Activated T-cell treated with anti-CD3 and anti-CD28 coated beads, Interleukin-2, amount 50 U/mL, for 72 hours (primary cell): ENCODE measurements around the gene TOP3A. TPM values are rescaled to one million over a fixed set of nuclear protein-coding genes. Genes with fewer than 3 reads are reported as not detected.
"Not testable (repeated sequence)": the region's sequence is repeated elsewhere in the genome, so short reads cannot be mapped to it uniquely, and the experiment has no call there.

ENCODE experiments used
- ATAC-seq, 2 donors: fragments of 150-1000 bp; cut with Tn5 transposase; replicated peaks in 1 of 2; 2 replicates each; pipeline ENCODE4 v1.10.0; 2021; ENCODE audit warnings: moderate library complexity in 2 of 2, mild to moderate bottlenecking in 1 of 2
- DNase-seq, 2 donors: peaks; one replicate each; pipeline ENCODE4 v3.0.0; 2021 to 2022; ENCODE audit warnings: mixed read lengths in 1 of 2
- H3K27ac Mint-ChIP-seq: one replicate; pipeline ENCODE4 v1.8.0; 2022; ENCODE audit warnings: mild to moderate bottlenecking, moderate library complexity, mixed read lengths
- H3K27me3 Mint-ChIP-seq: one replicate; pipeline ENCODE4 v1.8.0; 2022; ENCODE audit warnings: low read depth, mixed read lengths
- H3K36me3 Mint-ChIP-seq, 2 donors: one replicate each; pipeline ENCODE4 v1.8.0; 2022; ENCODE audit warnings: mixed read lengths in 2 of 2, mild to moderate bottlenecking in 1 of 2; ENCODE audit not compliant: insufficient read depth in 2 of 2
- H3K4me1 Mint-ChIP-seq: one replicate; pipeline ENCODE4 v1.8.0; 2022; ENCODE audit warnings: low read depth, mixed read lengths
- H3K4me3 Mint-ChIP-seq, 2 donors: one replicate each; pipeline ENCODE4 v1.8.0; 2022; ENCODE audit warnings: mild to moderate bottlenecking in 2 of 2, mixed read lengths in 2 of 2, moderate library complexity in 2 of 2
- H3K9me3 Mint-ChIP-seq, 2 donors: one replicate each; pipeline ENCODE4 v1.8.0; 2022; ENCODE audit warnings: mixed read lengths in 2 of 2
- total RNA-seq, 2 donors: library from RNA; stranded (reverse); gene quantifications; one replicate each; pipeline ENCODE4 v1.2.3, GENCODE V29; 2022

Gene TOP3A
- total RNA-seq, 2 donors from 2014 or later, result 72.0 to 90.6 TPM

GRCh38 chr17:18318771-18319450 lies 4.1 kb upstream of the TOP3A start:
- peak overlapping the region in 1 of 2 donors; percentile 20 for H3K4me3 Mint-ChIP-seq
- ATAC-seq (no peak), DNase-seq (no peak)
- no peak overlapping the region for H3K27ac Mint-ChIP-seq
- peaks cover 62% of the 10 kb centered on the region for H3K4me1 Mint-ChIP-seq
- H3K27me3 Mint-ChIP-seq, result no peaks in the 10 kb centered on the region
- H3K9me3 Mint-ChIP-seq, result no peaks in the 10 kb centered on the region
- peaks cover 4 to 6% of the 10 kb centered on the region in 2 donors for H3K36me3 Mint-ChIP-seq

DNA sequence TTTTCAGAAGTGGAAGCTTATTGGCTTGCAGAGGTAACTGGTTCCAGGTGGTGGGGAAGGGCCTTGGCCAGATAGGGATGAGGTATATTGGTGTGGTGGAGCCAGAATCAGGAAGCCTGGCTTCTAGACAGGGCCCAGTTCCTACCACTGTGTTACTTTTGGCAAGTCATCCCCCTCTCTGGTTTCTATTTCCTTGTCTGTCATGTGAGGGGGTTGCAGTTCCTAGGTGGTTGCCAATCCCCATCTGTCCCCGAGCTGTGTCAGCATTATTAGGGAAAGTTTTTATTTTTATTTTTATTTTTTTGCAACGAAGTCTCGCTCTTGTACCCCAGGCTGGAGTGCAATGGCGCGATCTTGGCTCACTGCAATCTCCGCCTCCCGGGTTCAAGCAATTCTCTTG lies 3.3 kb upstream of the TOP3A start:
- Mint-ChIP-seq H3K4me1 (peaks cover 70% of the 10 kb centered on the region), H3K27ac (no peak overlapping the region), H3K4me3 (peak overlapping the region; percentile 44 to 50), H3K27me3 (no peaks in the 10 kb centered on the region), H3K9me3 (no peaks in the 10 kb centered on the region), H3K36me3 (peaks cover 5 to 7% of the 10 kb centered on the region in 2 donors)
- DNase-seq (no peak), ATAC-seq (no peak)

DNA sequence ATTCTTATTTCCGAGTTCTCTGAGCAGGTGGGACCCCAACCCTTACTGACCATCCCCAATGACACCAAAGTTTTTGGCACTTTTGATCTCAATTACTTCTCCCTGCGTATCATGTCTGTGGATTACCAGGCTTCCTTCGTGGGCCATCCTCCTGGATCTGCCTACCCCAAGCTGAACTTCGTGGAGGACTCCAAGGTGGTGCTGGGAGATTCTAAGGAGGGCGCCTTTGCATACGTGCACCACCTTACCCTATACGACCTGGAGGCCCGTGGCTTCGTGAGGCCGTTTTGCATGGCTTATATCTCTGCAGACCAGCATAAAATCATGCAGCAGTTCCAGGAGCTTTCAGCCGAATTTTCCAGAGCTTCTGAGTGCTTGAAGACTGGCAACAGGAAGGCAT lies 1.2 kb upstream of the TOP3A start:
- Mint-ChIP-seq H3K36me3 (peaks cover 8 to 10% of the 10 kb centered on the region in 2 donors), H3K9me3 (no peaks in the 10 kb centered on the region), H3K4me3 (peak overlapping the region; percentile 84 to 97), H3K4me1 (peaks cover 77% of the 10 kb centered on the region), H3K27ac (peak overlapping the region; percentile 91), H3K27me3 (no peaks in the 10 kb centered on the region)
- DNase-seq (no peak), ATAC-seq (no peak)

- H3K4me1 Mint-ChIP-seq, result peaks cover 77% of the 10 kb centered on the region
Measured at GRCh38 chr17:18315562-18315922, 748 bp upstream of the TOP3A start.

DNA sequence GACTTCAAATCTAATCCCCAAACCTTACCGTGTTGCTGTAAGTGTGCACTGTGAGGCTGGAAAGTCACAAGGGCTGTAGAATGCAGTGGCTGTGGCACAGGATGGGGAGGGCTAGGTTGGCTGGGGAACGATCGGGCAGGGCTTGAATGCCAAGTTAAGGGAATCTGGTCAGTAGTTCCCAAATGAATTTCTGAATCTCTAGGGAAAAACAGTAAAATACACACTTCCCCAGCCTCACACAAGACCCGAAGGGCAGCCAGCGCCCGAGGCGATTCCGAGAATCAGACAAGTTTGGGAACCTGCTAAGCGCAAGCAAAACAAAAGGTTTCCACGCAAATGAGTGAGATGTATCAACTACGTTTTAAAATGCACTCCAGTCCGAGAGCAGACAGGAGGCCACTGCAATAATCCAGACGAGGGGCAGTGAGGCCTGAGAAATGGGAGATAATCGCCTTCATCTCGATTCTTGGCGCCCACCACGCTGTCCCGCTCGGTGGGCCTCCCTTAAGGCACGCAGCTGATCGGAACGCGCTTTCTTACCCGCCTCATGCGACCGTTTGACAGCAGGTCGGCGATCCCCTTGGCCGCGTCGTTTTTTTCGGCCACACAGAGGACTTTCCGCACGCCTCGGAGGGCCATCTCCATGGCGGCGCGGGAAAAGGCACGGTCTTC lies 599 bp downstream of the TOP3A start:
- ATAC-seq, result peak in 1 of 2 donors; percentile 3
- DNase-seq, result no peak
- peak overlapping the region; percentile 84 to 97 for H3K4me3 Mint-ChIP-seq
- no peaks in the 10 kb centered on the region for H3K27me3 Mint-ChIP-seq
- peak overlapping the region; percentile 91 for H3K27ac Mint-ChIP-seq
- H3K4me1 Mint-ChIP-seq, result peaks cover 72% of the 10 kb centered on the region
- H3K36me3 Mint-ChIP-seq, result peaks cover 8 to 11% of the 10 kb centered on the region in 2 donors
- no peaks in the 10 kb centered on the region for H3K9me3 Mint-ChIP-seq

More at GRCh38 chr17:18315562-18315922, 748 bp upstream of the TOP3A start:
- H3K27ac Mint-ChIP-seq, result peak overlapping the region; percentile 91
- ATAC-seq (peak; percentile 7 to 11), DNase-seq (no peak)
- H3K9me3 Mint-ChIP-seq, result no peaks in the 10 kb centered on the region
- peaks cover 8 to 10% of the 10 kb centered on the region in 2 donors for H3K36me3 Mint-ChIP-seq
- H3K27me3 Mint-ChIP-seq, result no peaks in the 10 kb centered on the region
- peak overlapping the region; percentile 84 to 97 for H3K4me3 Mint-ChIP-seq

- Mint-ChIP-seq H3K4me3 (no peak overlapping the region), H3K27ac (no peak overlapping the region), H3K9me3 (no peaks in the 10 kb centered on the region), H3K27me3 (no peaks in the 10 kb centered on the region), H3K36me3 (peaks cover 8 to 20% of the 10 kb centered on the region in 2 donors), H3K4me1 (peaks cover 40% of the 10 kb centered on the region)
- no peak for DNase-seq
- ATAC-seq, result no peak
Measured at GRCh38 chr17:18309202-18309601, 5.6 kb downstream of the TOP3A start.

DNA sequence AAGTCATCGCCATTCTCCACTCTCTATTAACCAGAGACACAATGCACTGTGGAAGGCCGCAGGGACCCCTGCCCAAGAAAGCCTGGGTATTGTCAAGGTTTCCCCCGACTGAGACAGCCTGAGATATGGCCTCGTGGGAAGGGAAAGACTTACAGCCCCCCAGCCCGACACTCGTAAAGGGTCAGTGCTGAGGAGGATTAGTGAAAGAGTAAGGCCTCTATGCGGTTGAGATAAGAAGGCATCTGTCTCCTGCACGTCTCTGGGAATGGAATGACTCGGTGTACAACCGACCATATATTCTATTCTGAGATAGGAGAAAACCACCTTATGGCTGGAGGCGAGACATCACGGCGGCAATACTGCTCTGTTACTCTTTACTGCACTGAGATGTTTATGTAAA lies 11.6 kb downstream of the TOP3A start:
- not testable (repeated sequence) for H3K4me3 Mint-ChIP-seq, H3K27ac Mint-ChIP-seq, DNase-seq, ATAC-seq, H3K27me3 Mint-ChIP-seq, H3K9me3 Mint-ChIP-seq, H3K4me1 Mint-ChIP-seq
- peaks cover 8 to 27% of the 10 kb centered on the region in 2 donors for H3K36me3 Mint-ChIP-seq

DNA sequence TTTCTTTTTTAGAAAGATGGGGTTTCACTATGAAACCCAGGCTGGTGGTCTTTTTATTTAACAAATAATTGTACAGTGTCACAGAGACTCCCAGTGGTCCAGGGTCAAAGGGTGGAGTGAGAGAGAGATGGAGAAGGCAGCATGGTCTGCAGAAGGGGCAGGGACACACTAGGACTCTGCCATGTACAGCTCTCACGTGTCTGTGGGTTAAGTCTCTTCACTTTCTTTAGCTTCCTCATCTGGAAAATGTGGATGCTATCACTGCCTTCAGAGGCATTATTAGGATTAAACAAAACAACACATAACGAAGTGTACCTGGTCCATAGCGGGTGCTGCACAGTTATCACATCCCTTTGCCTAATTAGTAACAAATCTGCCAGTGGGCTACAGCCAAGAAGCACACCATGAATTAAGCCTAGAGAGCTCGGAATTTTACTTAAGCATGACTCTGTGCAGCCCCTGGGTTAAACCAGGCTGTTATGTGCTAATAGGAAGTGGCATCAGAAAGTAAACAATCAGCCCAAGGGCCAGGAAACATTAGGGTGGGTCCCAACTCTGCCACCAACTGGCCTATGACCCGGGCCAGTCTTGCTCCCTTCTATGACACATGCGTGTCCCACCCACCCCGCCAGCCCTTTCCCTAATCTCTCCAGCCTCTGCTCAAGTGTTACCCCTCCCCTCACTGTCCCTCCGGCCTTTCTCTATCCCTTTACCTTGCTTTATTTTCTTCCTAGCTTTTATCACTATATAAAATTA lies 13.9 kb downstream of the TOP3A start:
- DNase-seq (no peak), ATAC-seq (no peak)
- no peak overlapping the region for H3K4me3 Mint-ChIP-seq
- H3K4me1 Mint-ChIP-seq, result no peaks in the 10 kb centered on the region
- H3K27me3 Mint-ChIP-seq, result no peaks in the 10 kb centered on the region
- no peaks in the 10 kb centered on the region for H3K9me3 Mint-ChIP-seq
- H3K27ac Mint-ChIP-seq, result no peak overlapping the region
- peaks cover 6 to 21% of the 10 kb centered on the region in 2 donors for H3K36me3 Mint-ChIP-seq

GRCh38 chr17:18298061-18298460 lies 16.7 kb downstream of the TOP3A start:
- H3K27ac Mint-ChIP-seq, ATAC-seq, H3K27me3 Mint-ChIP-seq, H3K9me3 Mint-ChIP-seq, H3K4me1 Mint-ChIP-seq, H3K4me3 Mint-ChIP-seq, DNase-seq: not testable (repeated sequence)
- H3K36me3 Mint-ChIP-seq, result peaks cover 10 to 13% of the 10 kb centered on the region in 2 donors

DNA sequence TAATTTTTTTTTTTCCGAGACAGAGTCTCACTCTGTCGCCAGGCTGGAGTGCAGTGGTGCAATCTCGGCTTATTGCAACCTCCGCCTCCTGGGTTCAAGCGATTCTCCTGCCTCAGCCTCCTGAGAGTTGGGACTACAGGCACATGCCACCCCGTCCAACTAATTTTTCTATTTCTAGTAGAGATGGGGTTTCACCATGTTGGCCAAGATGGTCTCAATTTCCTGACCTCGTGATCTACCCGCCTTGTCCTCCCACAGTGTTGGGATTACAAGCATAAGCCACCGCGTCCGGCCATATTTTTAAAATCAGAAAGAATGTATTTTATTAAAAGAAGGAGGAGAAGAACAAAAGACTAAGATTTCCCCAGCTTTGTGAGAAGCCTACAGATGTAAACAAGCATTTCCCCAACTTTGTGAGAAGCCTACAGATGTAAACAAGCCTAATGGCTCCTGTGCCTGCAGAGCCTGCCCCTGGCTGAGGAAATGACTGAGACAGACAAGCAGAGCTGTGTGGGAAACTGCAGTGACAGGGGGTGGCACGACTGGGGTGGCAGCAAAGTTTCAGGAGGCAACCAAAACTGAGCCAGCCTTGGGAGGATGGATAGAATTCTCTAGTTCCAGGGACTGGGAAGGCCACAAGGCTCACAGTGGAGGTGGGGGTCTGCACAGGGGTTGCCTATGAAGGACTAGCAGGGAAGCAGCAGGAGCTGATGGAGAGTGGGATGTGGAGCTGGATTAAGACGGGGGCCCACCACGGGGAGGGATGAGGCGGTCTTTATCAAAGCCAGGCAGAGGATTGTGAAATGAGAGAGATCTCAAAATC lies 22.9 kb downstream of the TOP3A start:
- Mint-ChIP-seq H3K9me3 (no peaks in the 10 kb centered on the region), H3K4me3 (no peak overlapping the region), H3K36me3 (peaks cover 10 to 15% of the 10 kb centered on the region in 2 donors), H3K27ac (peak overlapping the region; percentile 63), H3K27me3 (no peaks in the 10 kb centered on the region), H3K4me1 (no peaks in the 10 kb centered on the region)
- ATAC-seq, result no peak
- DNase-seq, result no peak

GRCh38 chr17:18285296-18285695 lies 29.5 kb downstream of the TOP3A start:
- Mint-ChIP-seq H3K4me3 (no peak overlapping the region), H3K4me1 (no peaks in the 10 kb centered on the region), H3K27me3 (no peaks in the 10 kb centered on the region), H3K27ac (no peak overlapping the region), H3K9me3 (no peaks in the 10 kb centered on the region), H3K36me3 (peaks cover 10 to 22% of the 10 kb centered on the region in 2 donors)
- no peak for DNase-seq
- ATAC-seq, result no peak

- Mint-ChIP-seq H3K27me3 (no peaks in the 10 kb centered on the region), H3K36me3 (peaks cover 10 to 12% of the 10 kb centered on the region in 2 donors), H3K4me1 (no peaks in the 10 kb centered on the region), H3K27ac (no peak overlapping the region), H3K9me3 (no peaks in the 10 kb centered on the region), H3K4me3 (no peak overlapping the region)
- DNase-seq (no peak), ATAC-seq (no peak)
Measured at GRCh38 chr17:18281788-18282187, 33.0 kb downstream of the TOP3A start.
